Right lobe of liver (tissue), 6 donors: Measurements from ENCODE around the gene SCRN1. TPM values are rescaled to one million over a fixed set of nuclear protein-coding genes. Genes with fewer than 3 reads are reported as not detected.

Source experiments
- ATAC-seq, 4 donors: fragments of 200-7000 bp; cut with Tn5 transposase; one replicate each; pipeline ENCODE4 v1.9.1; 2020; ENCODE audit warnings: mild to moderate bottlenecking in 4 of 4, moderate library complexity in 4 of 4
- DNase-seq, 3 donors: peaks; one replicate each; pipeline ENCODE4 v3.0.0-alpha.2; 2020
- H3K27ac ChIP-seq, 3 donors: fragments of 200-600 bp; one replicate each; pipeline ENCODE4 v1.8.0; 2022
- H3K27me3 ChIP-seq, 2 donors: fragments of 200-600 bp; one replicate each; pipeline ENCODE4 v1.8.0; 2022
- H3K36me3 ChIP-seq, 4 donors: fragments of 200-600 bp; sonication (generic) in 1 of 4; one replicate each; pipeline versions ENCODE4 v1.5.1 to v1.8.0; 2017 to 2022; ENCODE audit warnings: control low read depth in 1 of 4
- H3K4me1 ChIP-seq, 4 donors: fragments of 200-600 bp; sonication (generic) in 1 of 4; one replicate each; pipeline versions ENCODE4 v1.5.1 to v1.8.0; 2017 to 2022; ENCODE audit warnings: control low read depth in 1 of 4
- H3K4me3 ChIP-seq, 3 donors: fragments of 200-600 bp; one replicate each; pipeline ENCODE4 v1.8.0; 2022
- H3K9me3 ChIP-seq, 4 donors: fragments of 200-600 bp; sonication (generic) in 1 of 4; one replicate each; pipeline versions ENCODE4 v1.5.1 to v1.8.0; 2017 to 2022; ENCODE audit warnings: control low read depth in 1 of 4
- POLR2A ChIP-seq: fragments of 450-650 bp; IDR thresholded peaks from one replicate; pipeline ENCODE4 v1.6.1; 2017; ENCODE audit warnings: antibody characterized with exemption, mild to moderate bottlenecking
- WGBS: methylation state at CpG from one replicate; pipeline ENCODE4 v1.1.6; 2018; ENCODE audit warnings: low coverage, low lambda C conversion rate; ENCODE audit not compliant: insufficient coverage; ENCODE audit errors: missing lambda C conversion rate; 5-methylcytosine and 5-hydroxymethylcytosine counted together
- intact Hi-C, 2 donors: fragments of 100-400 bp; cut with DNase I; formaldehyde crosslinking; loops; one replicate each; pipeline versions ENCODE4 v1.11.2 to v1.14.1; 2022
- total RNA-seq, 6 experiments: library from RNA; depleted of rRNA in 2 of 6; stranded (reverse); fragments of >200 nt in 2 of 6; fragmentation: NEBNext Ultra II Directional in 3 of 6; extraction: Animal tissue kit (Norgen Biotek cat#: 25700) in 3 of 6; gene quantifications; one replicate each; pipeline versions ENCODE4 v1.1.0 to v1.2.4, GENCODE V29; 2016 to 2023
- TF ChIP-seq, protein P1 (sequence below), 4 donors: fragments of 200-600 bp in 3 of 4; fragments of 450-650 bp in 1 of 4; IDR thresholded peaks; one replicate each; pipeline versions ENCODE4 v1.5.1 to v1.8.0; 2016 to 2022; ENCODE audit warnings: antibody characterized with exemption in 4 of 4, mild to moderate bottlenecking in 2 of 4
- donor health status: DM: no; HTN: yes; CAD: no.
- donor health status: DM: no; HTN: no; CAD: no.
- donor health status: DM: no; HTN: no; CAD: no.
- donor health status: DM: no; HTN: yes; CAD: no.
- donor health status: DM: no; HTN: yes; CAD: no.

Gene SCRN1
- total RNA-seq, 6 experiments from 2014 or later, result 1.3 to 2.9 (median 2.0) TPM

DNA sequence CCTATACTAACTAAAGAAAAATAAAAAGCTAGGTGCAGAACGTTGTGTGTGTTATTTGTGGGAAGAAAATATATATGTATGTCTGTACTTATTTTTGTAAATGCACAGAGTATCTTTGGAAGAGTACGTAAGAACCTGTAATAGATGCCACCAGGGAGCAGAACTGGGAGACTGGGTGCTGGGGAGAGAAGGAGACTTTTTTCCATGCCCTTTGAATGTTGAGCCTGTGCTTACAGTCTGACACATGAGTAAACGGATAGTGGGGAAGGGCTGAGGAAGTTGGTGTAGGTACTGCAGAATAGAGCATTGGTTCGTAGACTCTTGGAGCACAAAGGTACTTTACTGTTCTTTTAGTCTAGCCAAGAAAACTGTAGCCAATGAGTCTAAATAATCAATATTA, 1.3 kb upstream of the SCRN1 start:
- ATAC-seq (no peak), DNase-seq (no peak)
- Histone ChIP-seq H3K4me3 (no peak overlapping the region), H3K27ac (no peak overlapping the region), H3K9me3 (no peaks in the 10 kb centered on the region), H3K4me1 (no peaks in the 10 kb centered on the region), H3K36me3 (no peaks in the 10 kb centered on the region), H3K27me3 (peaks cover 0 to 12% of the 10 kb centered on the region in 2 donors)
- 63% methylated on average over 4 of the region's 4 CpGs for WGBS
- intact Hi-C loops, result no loop called here
- no peak for TF ChIP-seq POLR2A
- TF ChIP-seq, protein P1, sequence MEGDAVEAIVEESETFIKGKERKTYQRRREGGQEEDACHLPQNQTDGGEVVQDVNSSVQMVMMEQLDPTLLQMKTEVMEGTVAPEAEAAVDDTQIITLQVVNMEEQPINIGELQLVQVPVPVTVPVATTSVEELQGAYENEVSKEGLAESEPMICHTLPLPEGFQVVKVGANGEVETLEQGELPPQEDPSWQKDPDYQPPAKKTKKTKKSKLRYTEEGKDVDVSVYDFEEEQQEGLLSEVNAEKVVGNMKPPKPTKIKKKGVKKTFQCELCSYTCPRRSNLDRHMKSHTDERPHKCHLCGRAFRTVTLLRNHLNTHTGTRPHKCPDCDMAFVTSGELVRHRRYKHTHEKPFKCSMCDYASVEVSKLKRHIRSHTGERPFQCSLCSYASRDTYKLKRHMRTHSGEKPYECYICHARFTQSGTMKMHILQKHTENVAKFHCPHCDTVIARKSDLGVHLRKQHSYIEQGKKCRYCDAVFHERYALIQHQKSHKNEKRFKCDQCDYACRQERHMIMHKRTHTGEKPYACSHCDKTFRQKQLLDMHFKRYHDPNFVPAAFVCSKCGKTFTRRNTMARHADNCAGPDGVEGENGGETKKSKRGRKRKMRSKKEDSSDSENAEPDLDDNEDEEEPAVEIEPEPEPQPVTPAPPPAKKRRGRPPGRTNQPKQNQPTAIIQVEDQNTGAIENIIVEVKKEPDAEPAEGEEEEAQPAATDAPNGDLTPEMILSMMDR (IDR thresholded peaks at IDR 0.05), result no peak

DNA sequence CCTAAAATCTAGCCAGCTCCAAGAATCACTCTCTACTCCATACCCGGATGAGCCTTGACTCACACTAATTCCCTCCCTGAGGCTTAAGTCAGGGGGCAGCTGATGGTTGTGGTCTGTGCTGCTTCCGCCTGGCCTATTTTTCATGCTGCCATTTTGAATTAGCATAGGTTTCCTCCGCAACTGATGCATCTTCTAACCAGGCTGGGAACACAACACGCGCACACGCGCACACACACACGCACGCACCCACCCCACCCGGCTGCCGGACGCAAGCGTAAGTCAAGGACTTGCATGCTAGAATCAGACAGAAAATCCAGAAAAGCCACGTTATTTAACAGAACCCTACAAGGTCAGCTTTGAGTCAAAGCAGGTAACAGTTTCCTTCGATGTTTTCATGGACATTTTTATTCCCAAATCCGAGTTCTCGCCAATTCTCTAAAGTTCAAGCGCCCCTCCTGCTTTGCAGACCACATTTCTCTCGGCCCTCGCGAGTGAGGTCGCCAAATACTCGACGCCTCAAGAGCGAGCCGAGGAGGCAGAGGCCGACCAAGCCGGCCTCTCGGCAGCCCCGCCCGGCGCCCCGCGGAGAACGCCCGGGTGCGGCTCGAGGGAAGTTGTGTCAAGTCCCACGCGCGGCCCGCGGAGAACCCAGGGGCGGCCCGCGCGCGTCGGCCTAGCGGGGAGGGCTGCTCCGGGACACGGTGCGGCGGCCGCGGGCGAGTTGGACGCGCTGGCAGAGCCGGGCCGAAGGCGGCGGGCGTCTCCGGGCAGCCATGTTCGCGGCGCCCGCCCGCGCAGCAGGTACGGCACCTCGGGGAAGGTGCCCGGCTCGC, 961 bp downstream of the SCRN1 start:
- Histone ChIP-seq H3K27ac (peak overlapping the region; percentile 40 to 63 (median 52)), H3K9me3 (no peaks in the 10 kb centered on the region), H3K4me1 (no peaks in the 10 kb centered on the region), H3K27me3 (peaks cover 0 to 12% of the 10 kb centered on the region in 2 donors), H3K4me3 (peak overlapping the region; percentile 64 to 70 (median 64)), H3K36me3 (no peaks in the 10 kb centered on the region)
- DNase-seq (peak; percentile 46 to 66 (median 53)), ATAC-seq (peak; percentile 46 to 66 (median 63))
- TF ChIP-seq POLR2A, result no peak
- TF ChIP-seq, protein P1 (IDR thresholded peaks at IDR 0.05), result no peak
- intact Hi-C loops, result no loop called here
- 12% methylated on average over 25 of the region's 75 CpGs for WGBS

DNA sequence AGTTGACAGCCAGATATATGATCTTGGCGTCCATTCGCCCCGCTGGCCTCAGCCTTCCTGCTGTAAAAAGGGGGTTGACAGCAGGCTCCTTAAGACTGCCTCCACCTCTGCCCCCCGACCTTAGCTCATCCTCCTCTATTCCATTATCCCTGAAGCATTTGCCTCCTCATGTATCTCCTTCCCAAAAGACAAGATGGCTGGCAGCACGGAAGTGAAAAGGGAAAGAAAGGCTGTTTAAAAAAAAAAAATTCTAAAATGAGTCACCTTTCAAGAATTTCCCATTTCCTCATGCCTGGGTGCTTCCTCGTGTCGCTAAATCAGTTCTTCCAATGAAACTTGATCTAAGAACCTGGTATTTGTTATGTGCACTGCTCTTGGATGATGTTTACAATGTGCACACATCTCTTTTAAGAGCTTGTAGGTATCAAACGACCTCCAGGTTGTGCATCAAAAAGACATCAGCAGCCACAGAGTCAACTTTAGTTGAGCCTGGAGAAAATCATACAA, 1.7 kb downstream of the SCRN1 start:
- Histone ChIP-seq H3K36me3 (no peaks in the 10 kb centered on the region), H3K4me1 (no peaks in the 10 kb centered on the region), H3K27me3 (peaks cover 0 to 12% of the 10 kb centered on the region in 2 donors), H3K9me3 (no peaks in the 10 kb centered on the region), H3K27ac (peak overlapping the region in 2 of 3 donors; percentile 10 to 63), H3K4me3 (no peak overlapping the region)
- TF ChIP-seq, protein P1 (IDR thresholded peaks at IDR 0.05), result no peak
- no peak for TF ChIP-seq POLR2A
- intact Hi-C loops, result no loop called here
- DNase-seq, result no peak
- ATAC-seq, result peak in 1 of 4 donors; percentile 23
- 53% methylated on average over 8 of the region's 8 CpGs for WGBS

DNA sequence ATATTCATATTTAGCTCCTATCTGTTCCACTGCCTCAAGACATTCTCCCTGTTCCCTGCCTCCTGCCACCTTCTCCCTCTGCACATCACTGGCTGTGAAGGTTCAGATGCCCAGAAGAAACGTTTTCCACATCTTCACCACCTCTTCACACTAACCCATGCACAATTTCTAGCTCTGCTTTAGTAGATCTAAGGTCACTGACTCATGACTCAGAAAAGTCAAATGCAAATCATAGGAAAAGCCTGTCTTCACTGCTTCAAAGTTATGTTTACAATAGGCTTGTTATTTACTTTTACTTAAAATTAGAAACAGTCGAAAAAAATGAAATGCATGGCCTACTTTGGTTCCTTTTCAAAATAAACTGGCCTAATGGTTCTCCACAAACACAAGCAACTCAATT, 2.5 kb downstream of the SCRN1 start:
- peak in 1 of 4 donors; percentile 32 for ATAC-seq
- WGBS, result 38% methylated on average over 2 of the region's 2 CpGs

More for the DNA sequence above, 2.5 kb downstream of the SCRN1 start:
- no peaks in the 10 kb centered on the region for H3K9me3 ChIP-seq
- no peaks in the 10 kb centered on the region for H3K36me3 ChIP-seq
- H3K4me3 ChIP-seq, result no peak overlapping the region
- no peak for DNase-seq
- no peaks in the 10 kb centered on the region for H3K4me1 ChIP-seq
- H3K27ac ChIP-seq, result no peak overlapping the region
- intact Hi-C loops, result no loop called here
- H3K27me3 ChIP-seq, result peaks cover 0 to 12% of the 10 kb centered on the region in 2 donors
- TF ChIP-seq, protein P1 (IDR thresholded peaks at IDR 0.05), result no peak
